GM19438 (cell line): ENCODE data around the gene CDC37.
"Not testable (repeated sequence)": the region's sequence is repeated elsewhere in the genome, so short reads cannot be mapped to it uniquely, and the experiment has no call there.

ENCODE experiments used
- ATAC-seq: cut with Tn5 transposase; IDR thresholded peaks from one replicate; pipeline ENCODE4 v1.9.1; 2021; ENCODE audit warnings: low read depth; ENCODE audit not compliant: unreplicated experiment

CDC37 gene

DNA sequence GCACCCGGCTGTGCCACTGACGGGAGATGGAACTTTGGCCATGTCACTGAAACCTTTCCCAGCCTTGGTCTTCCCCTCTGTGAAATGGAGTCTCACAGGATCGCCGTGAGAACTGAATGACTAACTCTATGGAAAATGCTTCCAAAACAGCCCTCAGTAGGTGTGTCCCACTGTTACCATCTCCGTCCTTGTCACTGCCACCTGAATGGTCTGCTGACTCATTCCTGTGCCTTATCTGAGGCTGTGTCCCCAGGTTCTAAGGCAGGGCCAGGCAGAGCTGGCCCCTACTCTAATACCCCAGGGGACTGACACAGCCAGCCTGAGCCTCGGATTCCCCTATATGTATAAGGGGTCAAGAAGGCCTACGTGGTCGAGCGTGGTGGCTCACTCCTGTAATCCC, 4.5 kb downstream of the CDC37 start:
- no peak for ATAC-seq

DNA sequence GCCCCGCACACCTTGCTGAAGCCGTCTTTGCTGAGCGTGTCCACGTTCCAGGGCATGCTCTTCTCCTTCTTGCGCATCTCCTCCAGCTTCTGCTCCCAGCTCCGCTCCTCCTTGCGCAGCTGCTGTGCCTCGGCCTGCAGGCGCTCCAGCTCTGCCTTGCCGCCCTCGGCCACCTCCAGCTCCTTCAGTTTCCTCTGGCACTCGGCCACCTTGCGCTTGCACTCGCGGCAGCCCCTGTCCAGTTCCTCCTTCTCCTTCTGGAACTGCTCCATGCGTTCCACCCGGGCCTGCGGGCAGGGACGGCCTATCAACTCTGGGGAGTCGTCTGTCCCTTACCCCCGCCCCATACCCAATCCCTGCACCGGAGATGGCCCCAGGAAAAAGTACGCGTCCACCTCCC, 7.4 kb downstream of the CDC37 start:
- no peak for ATAC-seq

DNA sequence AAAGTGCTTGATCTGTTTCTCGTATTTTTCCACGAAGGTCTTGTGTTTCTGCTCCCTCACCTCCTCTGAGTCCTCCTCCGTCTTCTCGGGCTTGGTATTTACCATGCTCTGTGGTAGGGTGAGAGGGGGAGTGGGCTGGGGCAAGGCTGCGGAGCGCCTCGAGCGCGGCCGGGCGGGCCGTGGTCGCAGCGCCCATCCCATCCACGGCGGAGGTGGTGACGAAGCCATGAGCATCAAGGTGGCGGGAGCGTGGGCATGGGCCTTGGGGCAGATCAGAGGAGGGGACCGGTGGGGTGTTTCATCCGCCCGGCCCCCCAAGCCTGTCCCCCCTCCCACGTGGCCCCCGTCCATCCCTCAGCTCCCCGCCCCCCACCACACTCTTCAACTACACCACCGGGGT, 7.9 kb downstream of the CDC37 start:
- no peak for ATAC-seq

DNA sequence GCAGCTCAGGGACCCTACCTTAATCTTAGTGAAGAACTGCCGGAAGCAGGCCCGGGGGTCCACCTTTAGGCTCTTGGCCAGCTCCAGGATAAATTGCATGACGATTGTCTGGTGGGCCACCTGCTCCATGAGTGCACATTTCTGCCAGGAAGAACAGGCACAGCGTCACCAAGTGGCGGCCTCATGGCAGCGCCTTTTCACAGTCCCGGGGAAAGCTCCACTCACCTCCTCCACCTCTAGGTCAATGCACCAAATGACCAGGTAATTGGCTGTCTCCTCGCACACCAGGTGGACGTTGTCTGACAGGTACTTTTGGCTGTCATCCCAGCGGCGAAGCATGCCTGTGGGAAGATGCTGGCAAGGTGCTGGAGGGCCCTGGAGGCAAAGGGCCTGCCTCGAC, 8.3 kb downstream of the CDC37 start:
- no peak for ATAC-seq

DNA sequence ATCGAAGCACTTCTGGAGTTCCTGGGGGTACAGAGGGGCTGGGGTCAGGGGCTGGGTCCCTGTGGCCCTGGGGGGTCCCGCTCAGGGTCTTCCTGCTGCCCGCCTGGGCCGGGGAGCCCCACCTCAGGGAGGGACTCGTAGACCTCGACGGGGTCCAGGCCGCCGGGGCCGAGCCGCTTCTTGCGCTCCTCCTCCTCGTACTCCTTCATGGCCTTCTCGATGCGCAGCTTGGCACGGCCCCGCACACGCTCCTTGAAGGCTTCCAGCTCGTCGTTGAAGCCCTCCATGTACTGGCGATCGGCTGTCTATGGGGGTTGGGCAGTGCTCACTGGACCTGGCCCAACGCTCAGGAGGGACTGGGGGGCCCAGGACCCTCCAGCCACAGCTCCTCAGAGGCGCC, 10.2 kb downstream of the CDC37 start:
- ATAC-seq = no peak

DNA sequence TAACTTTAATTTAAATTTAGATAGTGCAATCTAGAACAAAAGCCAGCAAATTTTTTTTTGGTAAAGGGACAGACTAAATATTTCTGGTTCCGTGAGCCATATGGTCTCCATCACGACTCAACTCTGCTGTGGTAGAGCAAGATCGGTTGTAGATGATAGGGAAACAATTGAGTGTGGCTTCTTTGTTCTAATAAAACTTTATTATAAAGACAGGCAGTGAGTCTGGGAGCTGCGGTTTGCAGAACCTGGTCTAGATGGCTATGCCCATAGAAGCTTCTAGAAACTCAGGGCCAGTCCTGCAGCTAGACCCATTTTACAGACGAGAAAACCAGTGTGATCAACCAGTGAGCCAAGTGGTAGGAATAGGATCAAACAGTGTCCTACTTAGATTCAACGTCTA, 11.2 kb downstream of the CDC37 start:
- no peak for ATAC-seq

DNA sequence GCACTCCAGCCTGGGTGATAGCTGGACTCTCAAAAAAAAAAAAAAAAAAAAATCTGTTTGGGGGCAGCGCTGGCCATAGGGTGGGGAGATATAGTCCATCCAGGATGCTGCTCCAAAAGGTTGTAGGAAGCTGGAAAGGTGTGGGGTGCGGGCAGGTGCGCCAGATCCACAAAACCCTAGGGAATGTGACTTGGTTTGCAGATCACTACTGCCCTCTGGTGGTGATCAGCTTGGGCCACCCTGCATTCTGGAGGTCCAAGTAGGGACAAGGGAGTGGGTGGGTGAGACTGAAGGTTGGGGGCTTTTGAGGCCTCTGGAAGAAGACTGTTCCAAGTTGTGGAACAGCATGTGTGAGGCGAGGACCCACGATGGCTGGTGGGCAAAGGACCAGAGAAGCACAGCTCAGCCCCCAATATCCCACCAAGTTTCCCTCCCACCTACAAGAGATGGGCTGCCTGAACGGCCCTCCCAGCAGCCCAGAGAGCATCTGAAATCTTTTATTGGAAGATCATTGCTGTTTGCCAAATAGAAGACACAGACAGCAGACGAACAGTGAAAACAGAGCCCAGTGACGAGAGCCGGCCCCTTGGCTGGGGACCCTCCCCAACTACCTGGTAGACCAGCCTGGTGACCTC, 12.6 kb downstream of the CDC37 start:
- ATAC-seq = no peak

DNA sequence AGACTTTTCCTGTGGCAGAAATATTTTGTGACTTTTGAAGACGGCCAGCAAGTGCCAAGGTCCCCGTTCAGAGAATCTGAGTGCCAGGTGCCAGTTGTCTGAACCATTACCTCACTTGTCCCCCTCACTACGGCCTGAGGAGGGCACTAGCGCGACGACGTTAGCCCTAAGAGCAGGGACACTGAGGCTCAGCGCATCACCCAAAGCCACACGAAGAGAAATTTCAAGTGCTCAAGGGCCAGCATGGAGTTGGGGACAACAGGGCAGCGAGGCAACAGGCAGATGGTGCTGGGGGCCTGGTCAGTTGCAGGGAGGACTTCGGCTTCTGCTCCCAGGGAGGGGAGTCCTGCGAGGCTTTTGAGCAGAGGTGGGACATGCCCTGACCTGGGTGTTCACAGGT, 13.5 kb downstream of the CDC37 start:
- no peak for ATAC-seq

DNA sequence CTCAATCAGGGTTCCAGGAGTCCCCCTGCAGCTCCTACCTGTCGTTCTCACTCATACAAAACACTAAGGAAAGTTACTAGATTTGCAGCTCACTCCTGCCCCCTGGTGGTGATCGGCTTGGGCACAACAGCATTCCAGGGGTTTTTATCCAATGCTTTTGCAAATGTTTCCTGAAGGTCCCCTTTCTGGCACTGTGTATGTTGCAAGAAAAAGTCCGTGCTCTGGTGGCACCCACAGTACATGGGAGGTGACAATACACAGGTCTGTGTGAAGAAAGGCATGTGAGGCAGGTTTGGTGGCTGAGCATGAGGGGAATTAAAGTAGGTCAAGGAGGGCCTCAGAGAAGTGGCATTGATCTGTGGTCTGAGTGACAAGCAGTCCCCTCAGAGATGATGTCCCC, 14.4 kb downstream of the CDC37 start:
- ATAC-seq = no peak

DNA sequence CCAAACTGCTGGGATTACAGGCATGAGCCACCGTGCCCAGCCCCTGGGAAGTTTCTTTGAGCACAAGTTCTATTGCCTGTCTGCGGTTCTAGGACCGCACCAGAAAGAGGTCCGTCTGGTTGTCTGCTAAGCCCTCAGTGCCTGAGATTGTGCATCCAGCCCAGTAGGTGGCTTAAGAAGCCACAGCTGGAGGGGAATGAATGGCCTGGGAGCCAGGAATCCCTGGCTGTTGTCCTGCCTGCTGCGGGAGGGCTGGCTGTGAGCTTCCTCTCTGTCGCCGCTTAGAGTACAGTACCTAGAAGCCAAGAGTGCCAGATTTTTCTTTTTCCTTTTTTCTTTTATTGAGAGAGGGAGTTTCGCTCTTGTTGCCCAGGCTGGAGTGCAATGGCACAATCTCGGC, 18.8 kb downstream of the CDC37 start:
- ATAC-seq = no peak

DNA sequence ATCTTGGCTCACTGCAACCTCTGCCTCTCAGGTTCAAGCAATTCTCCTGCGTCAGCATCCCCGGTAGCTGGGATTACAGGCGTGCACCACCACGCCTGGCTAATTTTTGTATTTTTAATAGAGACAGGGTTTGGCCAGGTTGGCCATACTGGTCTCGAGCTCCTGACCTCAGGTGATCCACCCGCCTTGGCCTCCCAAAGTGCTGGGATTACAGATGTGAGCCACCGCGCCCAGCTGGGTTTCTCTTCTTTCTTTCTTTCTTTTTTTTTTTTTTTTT, 20.2 kb downstream of the CDC37 start:
- not testable (repeated sequence) for ATAC-seq

DNA sequence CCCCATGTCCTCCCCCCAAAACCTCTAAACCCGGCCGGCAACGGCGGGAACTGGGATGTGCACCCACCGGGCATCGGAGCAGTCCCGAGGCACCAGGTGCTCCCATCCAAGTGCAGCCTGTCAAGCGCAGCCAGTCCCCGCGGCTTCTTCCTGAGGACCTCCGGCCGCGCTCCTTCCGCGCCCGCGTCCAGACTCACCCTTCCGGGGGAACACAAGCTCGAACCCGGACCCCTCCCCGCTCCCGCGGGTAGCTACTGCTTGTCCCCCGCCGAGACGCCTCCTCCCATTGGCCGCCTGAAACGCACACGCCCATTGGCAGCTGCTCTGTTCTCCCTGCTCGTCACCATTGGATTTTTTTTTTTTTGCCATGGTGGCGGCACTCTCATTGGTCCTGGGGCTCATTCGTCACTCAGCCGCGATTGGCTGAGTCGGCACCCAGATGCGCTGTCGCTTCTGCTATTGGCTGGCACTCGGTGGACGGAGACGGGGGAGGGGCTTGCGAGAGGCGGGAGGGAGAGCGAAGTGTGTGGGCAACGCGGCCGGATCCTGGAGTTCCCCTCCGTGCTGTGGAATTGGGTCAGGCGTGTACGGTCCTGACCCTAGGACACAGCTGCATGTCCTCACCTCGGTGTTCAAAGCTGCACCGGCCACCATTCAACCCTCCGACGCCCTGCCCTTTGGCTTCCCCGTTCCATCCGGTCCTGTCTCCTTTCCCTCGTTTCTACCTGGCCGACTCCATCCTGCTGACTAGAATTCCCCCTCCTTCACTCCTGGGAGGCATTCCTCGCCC, 22.8 kb downstream of the CDC37 start, which contains the start of gene TYK2:
TYK2 (minus strand) TSS at position 260 of the 790 bp plus-strand sequence. CDS start 2,166 bp downstream, outside the sequence.
- peak; percentile 93 for ATAC-seq

DNA sequence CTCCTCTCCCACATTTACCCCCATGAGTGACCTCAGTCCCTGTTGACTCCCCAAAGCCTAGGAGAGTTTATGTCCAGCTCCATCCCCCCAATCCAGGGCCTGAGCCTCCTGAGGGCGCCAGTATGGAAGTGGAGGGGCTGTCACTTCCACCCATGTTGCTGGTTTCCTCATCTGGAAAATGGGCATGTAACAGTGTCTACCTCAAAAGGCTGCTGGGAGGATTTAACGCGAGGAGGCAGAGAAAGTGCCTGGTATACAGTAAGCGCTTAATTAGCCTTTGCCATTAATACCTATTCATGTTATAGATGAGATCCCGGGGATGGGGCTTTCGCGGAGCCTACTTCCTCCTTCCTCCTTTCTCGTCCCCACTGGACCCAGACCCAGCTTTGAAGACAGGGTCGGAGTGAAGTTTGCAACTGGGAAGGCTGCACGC, 23.4 kb downstream of the CDC37 start:
- ATAC-seq = peak; percentile 1

DNA sequence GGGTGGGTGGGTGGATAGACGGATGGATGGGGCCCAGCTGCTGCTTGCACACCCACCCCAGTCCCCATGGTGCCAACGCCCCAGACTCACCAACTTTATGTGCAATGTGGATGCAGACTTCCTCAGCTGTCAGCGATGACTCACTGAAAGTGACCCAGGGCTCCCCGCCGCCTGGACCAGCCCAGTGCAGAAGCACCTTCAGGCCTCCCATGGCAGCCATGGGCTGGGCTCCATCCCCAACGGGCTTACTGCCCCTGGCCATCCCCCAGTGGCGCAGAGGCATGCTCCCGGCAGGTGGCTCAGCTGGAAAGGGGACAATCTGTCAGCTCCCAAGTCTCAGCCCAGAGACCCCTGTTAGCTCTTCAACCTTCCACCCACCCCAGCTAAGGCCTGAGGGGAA, 25.2 kb downstream of the CDC37 start:
- no peak for ATAC-seq

DNA sequence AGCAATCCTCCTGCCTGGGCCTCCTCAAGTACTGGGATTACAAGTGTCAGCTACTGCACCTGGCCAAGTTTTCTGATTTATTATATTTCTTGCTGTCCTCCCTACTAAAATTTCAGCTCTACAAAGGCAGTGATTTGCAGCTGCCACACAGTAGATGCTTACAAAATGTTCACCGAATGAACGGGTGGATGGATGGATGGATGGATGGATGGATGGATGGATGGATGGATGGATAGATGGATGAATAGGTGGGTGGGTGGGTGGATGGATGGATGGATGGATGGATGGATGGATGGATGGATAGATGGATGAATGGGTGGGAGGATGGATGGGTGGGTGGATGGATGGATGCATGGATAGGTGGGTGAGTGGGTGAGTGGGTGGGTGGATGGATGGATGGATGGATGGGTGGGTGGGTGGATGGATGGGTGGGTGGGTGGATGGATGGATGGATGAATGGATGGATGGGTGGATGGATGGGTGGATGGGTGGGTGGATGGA, 26.2 kb downstream of the CDC37 start:
- not testable (repeated sequence) for ATAC-seq

DNA sequence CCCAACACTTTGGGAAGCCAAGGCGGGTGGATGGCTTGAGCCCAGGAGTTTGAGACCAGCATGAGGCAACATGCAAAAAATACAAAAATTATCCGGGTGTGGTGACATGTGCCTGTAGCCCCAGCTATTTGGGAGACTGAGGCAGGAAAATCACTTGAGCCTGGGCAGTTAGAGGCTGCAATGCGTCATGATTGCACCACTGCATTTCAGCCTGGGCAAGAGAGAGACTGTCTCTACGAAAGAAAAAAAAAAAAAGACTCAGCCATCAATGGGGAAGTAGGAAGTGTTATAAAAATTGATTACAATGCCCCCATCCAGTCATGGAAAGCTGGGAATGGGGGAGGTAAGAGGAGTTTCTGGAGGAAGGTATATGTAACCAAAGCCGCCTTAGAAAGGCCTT, 28.4 kb downstream of the CDC37 start:
- ATAC-seq = no peak

DNA sequence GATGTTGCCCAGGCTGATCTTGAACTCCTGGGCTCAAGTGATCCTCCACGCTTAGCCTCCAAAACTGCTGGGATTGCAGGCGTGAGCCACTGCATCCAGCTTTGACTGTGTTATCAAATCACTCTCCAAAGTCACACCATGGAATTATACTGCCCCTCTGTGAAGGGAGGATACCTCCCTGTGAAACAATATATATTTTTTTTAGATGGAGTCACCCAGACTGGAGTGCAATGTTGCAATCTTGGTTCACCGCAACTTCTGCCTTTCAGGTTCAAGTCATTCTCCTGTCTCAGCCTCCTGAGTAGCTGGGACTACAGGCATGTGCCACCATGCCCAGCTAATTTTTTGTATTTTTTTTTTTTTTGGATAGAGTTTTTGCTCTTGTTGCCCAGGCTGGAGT, 30.7 kb downstream of the CDC37 start:
- ATAC-seq = no peak

DNA sequence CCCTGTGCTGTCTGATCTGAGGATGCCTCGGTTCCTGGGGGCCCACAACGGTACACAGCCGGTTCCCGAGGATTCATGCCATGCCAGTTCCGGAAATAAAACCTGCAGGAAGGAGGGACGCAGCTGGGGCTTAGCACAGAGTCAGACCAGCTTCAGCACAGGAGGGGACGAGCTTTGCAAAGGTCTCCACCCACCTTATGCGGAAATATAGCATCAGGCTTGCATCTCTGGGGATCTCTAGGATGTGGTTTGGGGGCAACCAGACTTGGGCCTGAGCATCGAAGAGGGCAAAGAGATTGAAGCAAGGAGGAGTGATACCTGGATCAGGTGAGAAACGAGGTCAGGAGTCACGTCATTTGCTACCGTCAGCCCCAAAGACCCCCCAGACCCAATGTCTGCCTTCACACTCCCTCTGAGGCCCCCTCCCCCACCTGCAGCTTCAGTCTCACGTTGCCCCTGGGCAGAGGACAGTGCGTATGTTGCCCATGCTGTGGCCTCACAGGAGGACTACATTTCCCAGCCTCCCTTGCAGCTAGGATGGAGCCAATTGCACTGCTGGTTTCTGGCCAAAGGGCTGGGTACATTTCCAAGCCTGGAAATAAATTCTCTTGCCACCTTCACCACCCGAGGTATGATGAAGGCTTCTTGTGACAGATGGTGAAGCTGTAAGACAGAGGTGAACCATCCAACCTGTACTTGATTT, 35.1 kb downstream of the CDC37 start:
- ATAC-seq = no peak

DNA sequence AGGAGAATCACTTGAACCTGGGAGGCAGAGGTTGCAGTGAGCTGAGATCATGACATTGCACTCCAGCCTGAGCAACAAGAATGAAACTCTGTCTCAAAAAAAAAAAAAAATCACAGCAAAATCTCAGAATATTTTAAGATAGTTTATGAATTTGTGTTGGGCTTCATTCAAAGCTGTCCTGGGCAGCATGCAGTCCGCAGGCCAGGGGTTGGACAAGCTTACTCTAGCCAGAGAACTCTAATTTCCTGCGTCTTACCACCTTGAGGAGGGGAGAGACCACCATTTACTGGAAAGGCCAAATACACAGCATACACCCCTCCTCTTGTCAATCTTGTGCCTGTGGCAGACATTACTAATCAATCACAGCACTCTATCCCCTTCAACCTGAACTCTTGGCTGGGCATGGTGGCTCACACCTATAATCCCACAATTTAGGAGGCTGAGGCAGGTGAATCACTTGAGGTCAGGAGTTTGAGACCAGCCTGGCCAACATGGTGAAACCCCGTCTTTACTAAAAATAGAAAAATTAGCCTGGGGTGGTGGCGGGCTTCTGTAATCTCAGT, 36.3 kb downstream of the CDC37 start:
- not testable (repeated sequence) for ATAC-seq

DNA sequence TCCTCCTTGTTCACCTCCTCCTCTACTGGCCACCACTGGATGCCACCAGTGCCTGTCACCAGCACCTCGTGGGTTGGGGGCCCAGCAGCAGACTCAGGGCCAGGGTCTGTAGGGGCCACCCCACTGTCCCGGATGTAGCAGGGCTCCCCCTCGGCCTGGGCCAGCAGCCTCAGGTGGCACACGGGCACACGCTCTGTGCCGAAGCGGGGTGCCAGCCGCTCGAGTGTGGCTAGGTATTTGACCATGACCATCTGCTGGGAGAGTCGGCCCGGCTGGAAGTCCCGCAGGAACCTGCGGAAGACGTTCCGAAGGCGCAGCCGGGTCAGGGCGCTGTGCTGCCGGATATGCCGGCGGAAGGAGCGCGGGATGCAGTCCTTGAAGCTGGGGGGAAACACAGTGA, 37.8 kb downstream of the CDC37 start:
- ATAC-seq = no peak

DNA sequence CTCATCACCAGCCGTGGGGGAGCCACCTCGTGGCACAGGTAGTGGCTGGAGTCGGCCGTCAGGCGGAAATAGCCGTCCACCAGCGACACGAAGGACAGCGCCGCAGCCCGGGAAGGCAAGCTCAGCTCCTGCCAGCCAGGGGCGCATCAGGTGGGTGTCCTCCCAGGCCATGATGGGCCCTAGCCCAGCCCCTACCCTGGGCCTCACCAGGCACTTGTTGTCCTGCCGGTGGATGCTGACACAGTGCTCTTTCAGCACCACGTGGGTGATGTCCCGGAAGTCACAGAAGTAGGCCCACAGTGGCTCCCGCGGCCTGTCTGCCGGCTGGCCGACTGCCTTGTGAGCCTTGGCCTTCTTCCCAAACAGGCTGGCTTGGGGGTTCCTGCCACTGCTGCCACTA, 38.7 kb downstream of the CDC37 start:
- ATAC-seq = no peak
